Heart left ventricle (tissue), 16 donors: ENCODE measurements around the gene GNAQ. TPM values are rescaled to one million over a fixed set of nuclear protein-coding genes. Genes with fewer than 3 reads are reported as not detected.
"Not testable (repeated sequence)": the region's sequence is repeated elsewhere in the genome, so short reads cannot be mapped to it uniquely, and the experiment has no call there.

Experiments used
- ATAC-seq, 4 donors: fragments of 200-7000 bp; cut with Tn5 transposase; one replicate each; pipeline ENCODE4 v1.9.1; 2020 to 2022; ENCODE audit warnings: moderate library complexity in 4 of 4, mild to moderate bottlenecking in 3 of 4, moderate number of reproducible peaks in 1 of 4
- DNase-seq, 5 donors: peaks; one replicate each; pipeline ENCODE4 v3.0.0-alpha.2; 2020
- H3K27ac ChIP-seq, 12 donors: fragments of 200-600 bp; sonication (generic) in 4 of 12; one replicate each; pipeline versions ENCODE4 v1.5.0 to v1.8.0; 2016 to 2022; ENCODE audit warnings: mild to moderate bottlenecking in 2 of 12
- H3K27me3 ChIP-seq, 9 donors: fragments of 200-600 bp; sonication (generic) in 2 of 9; one replicate each; pipeline versions ENCODE4 v1.5.1 to v1.8.0; 2016 to 2022; ENCODE audit warnings: mild to moderate bottlenecking in 3 of 9
- H3K36me3 ChIP-seq, 9 donors: fragments of 200-600 bp; sonication (generic) in 2 of 9; one replicate each; pipeline versions ENCODE4 v1.5.0 to v1.8.0; 2018 to 2022; ENCODE audit warnings: mild to moderate bottlenecking in 2 of 9
- H3K4me1 ChIP-seq, 12 donors: fragments of 200-600 bp; sonication (generic) in 4 of 12; one replicate each; pipeline versions ENCODE4 v1.5.0 to v1.8.0; 2016 to 2022; ENCODE audit warnings: mild to moderate bottlenecking in 3 of 12
- H3K4me3 ChIP-seq, 12 donors: fragments of 200-600 bp; sonication (generic) in 4 of 12; one replicate each; pipeline versions ENCODE4 v1.5.0 to v1.8.0; 2017 to 2022; ENCODE audit warnings: mild to moderate bottlenecking in 9 of 12, moderate library complexity in 4 of 12
- H3K9me3 ChIP-seq, 12 donors: fragments of 200-600 bp; sonication (generic) in 4 of 12; one replicate each; pipeline versions ENCODE4 v1.5.0 to v1.8.0; 2016 to 2022; ENCODE audit warnings: mild to moderate bottlenecking in 1 of 12
- CTCF ChIP-seq, 12 donors: fragments of 200-600 bp; sonication (generic) in 4 of 12; IDR thresholded peaks; one replicate each; pipeline versions ENCODE4 v1.5.0 to v1.8.0; 2018 to 2022; ENCODE audit warnings: antibody characterized with exemption in 12 of 12, mild to moderate bottlenecking in 5 of 12
- POLR2A ChIP-seq, 2 donors: fragments of 450-650 bp; IDR thresholded peaks; one replicate each; pipeline ENCODE4 v1.6.1; 2017; ENCODE audit warnings: antibody characterized with exemption in 2 of 2, mild to moderate bottlenecking in 2 of 2, moderate library complexity in 2 of 2
- WGBS, 4 donors: extraction: QIAGEN DNeasy Blood & Tissue Kit in 2 of 4; methylation state at CpG; one replicate each; pipeline versions ENCODE4 v1.1.5 to v1.1.7; 2013 to 2018; 5-methylcytosine and 5-hydroxymethylcytosine counted together
- intact Hi-C, 10 donors: fragments of 100-400 bp; cut with DNase I; formaldehyde crosslinking; loops; one replicate each; pipeline versions ENCODE4 v1.11.1 to v1.14.2; 2022
- polyA plus RNA-seq, 2 donors: library from polyadenylated mRNA; stranded (reverse); fragments of 200-250 nt; gene quantifications; one replicate each; pipeline ENCODE4 v1.2.3, GENCODE V29; 2013
- total RNA-seq, 9 donors: library from RNA; depleted of rRNA in 2 of 9; stranded (reverse); fragments of >200 nt in 2 of 9; fragmentation: NEBNext Ultra II Directional in 3 of 9; extraction: Animal tissue kit (Norgen Biotek cat#: 25700) in 3 of 9; gene quantifications; one replicate each; pipeline versions ENCODE4 v1.1.0 to v1.2.4, GENCODE V29; 2016 to 2023
- donor health status: ischemic (EF 13 %, LVEDD 7.1; RV severe dilation, severe dysfunction).
- donor health status: healthy with polysubstance abuse.
- donor health status: DM: no; HTN: yes; CAD: no.
- donor health status: DM: no; HTN: no; CAD: no.
- donor health status: ischemic (EF 25% LVEDD 6.9; RV normal size, moderate dysfunction).
- donor health status: ischemic (EF 25% LVEDD 5.7; RV mildly dilated, moderate dysfunction).
- donor health status: healthy.
- donor health status: DM: yes; HTN: yes; CAD: no.
- donor health status: ischemic (EF 35%, LVEDD 5.7; RV mildly dilated, moderate dysfunction).
- donor health status: nonischemic (EF 11% LVEDD 7.7; RV severe dilation, severe dysfunction).
- donor health status: DM: yes; HTN: yes; CAD: no.
- donor health status: PGD.
- donor health status: ischemic (EF 29% LVEDD 5.4; RV normal size, mild dysfunction).
- donor health status: nonischemic (EF 23%, LVEDD 6.1; RV moderate dilation, normal function).

Gene GNAQ
- total and polyA plus RNA-seq, 11 donors, result 4.8 to 34.1 (median 11.3) TPM

DNA sequence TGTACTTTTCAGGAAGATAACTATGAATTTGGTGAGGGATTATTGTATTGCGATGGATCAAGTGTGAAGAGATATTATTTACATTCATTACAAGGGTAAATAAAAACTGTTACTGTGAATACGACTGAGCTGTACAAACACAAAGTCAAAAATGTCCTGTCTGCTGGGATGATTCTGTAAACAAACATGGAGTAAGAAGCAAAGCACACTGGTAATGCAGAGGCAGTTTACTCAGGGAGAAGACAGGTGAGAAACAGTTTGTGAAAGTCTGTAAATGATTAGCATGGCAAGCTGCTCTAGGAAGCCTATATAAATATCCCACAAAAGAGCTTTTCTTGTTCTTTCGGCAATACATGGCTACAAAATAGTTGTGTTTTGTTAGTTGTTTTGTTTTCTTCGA, 268.0 kb downstream of the GNAQ start:
- Histone ChIP-seq H3K27me3 (no peaks in the 10 kb centered on the region), H3K27ac (no peak overlapping the region), H3K4me1 (peaks cover 0 to 11% (median 0%) of the 10 kb centered on the region in 12 donors), H3K36me3 (no peaks in the 10 kb centered on the region), H3K4me3 (no peak overlapping the region), H3K9me3 (peaks cover 0 to 17% (median 0%) of the 10 kb centered on the region in 12 donors)
- intact Hi-C loops, result loop anchor here in 1 of 10 donors (10.0 kb wide), 1 partner anchor 81 kb away; no protein-coding TSS in a partner anchor
- no peak for DNase-seq
- ATAC-seq, result no peak
- 92 to 98% (median 97%) methylated on average over 4 of the region's 4 CpGs for WGBS, 4 donors
- TF ChIP-seq CTCF (IDR thresholded peaks at IDR 0.05), result no peak
- no peak for TF ChIP-seq POLR2A (IDR thresholded peaks at IDR 0.05)

- intact Hi-C loops, result loop anchor here in 1 of 10 donors (10.0 kb wide), 1 partner anchor 84 kb away; no protein-coding TSS in a partner anchor
- not testable (repeated sequence) for H3K4me3 ChIP-seq, DNase-seq, H3K27me3 ChIP-seq, H3K27ac ChIP-seq, H3K36me3 ChIP-seq, ATAC-seq
- Histone ChIP-seq H3K9me3 (peaks cover 0 to 19% (median 0%) of the 10 kb centered on the region in 12 donors), H3K4me1 (peaks cover 0 to 11% (median 0%) of the 10 kb centered on the region in 12 donors)
- 94 to 97% (median 97%) methylated on average over 9 to 20 of the region's 25 CpGs; no CpG with 5 or more reads in 1 of the 4 donors for WGBS, 4 donors
These were observed 270.7 kb downstream of the GNAQ start for GRCh38 chr9:77760919-77761318.

- TF ChIP-seq POLR2A (IDR thresholded peaks at IDR 0.05) (no peak), CTCF (IDR thresholded peaks at IDR 0.05) (no peak)
- peaks cover 0 to 7% (median 0%) of the 10 kb centered on the region in 12 donors for H3K9me3 ChIP-seq
- intact Hi-C loops, result loop anchor here in 3 of 10 donors (10.0 kb wide), 1 partner anchor 275 kb away; the partner anchor contains the start of gene GNAQ (in 3 of the 3)
- ATAC-seq, result no peak
- DNase-seq, result no peak
- H3K4me3 ChIP-seq, result no peak overlapping the region
- H3K27ac ChIP-seq, result no peak overlapping the region
- WGBS, 4 donors, result 74 to 84% (median 80%) methylated on average over 3 of the region's 3 CpGs
- H3K4me1 ChIP-seq, result no peaks in the 10 kb centered on the region
- no peaks in the 10 kb centered on the region for H3K27me3 ChIP-seq
- H3K36me3 ChIP-seq, result peaks cover 0 to 4% (median 0%) of the 10 kb centered on the region in 9 donors
These were observed 272.2 kb downstream of the GNAQ start for GRCh38 chr9:77759391-77759790.

DNA sequence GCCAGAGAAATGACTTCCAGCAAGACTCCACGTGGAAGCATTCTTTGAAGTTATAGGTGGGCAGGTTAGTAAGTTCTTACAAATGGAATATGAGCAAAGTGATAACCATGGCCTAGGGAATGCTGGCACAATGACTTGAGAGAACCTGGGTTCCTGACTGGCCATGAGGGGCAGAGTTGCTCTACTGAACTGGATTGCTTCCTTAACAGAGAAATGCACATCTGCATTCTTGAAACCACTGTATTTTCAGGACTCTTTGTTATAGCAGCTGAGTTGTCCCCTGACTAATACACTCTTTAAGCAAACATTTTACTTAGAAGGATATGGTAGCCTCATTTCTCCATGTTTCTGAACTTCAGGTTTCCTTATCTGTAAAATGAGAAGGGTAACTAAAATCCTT, 275.2 kb downstream of the GNAQ start:
- 0 to 92% (median 88%) methylated on average over 1 of the region's 1 CpG for WGBS, 4 donors

More for the DNA sequence above, 275.2 kb downstream of the GNAQ start:
- peaks cover 0 to 4% (median 0%) of the 10 kb centered on the region in 9 donors for H3K36me3 ChIP-seq
- no peaks in the 10 kb centered on the region for H3K27me3 ChIP-seq
- peaks cover 0 to 7% (median 0%) of the 10 kb centered on the region in 12 donors for H3K9me3 ChIP-seq
- TF ChIP-seq CTCF (IDR thresholded peaks at IDR 0.05), result no peak
- TF ChIP-seq POLR2A (IDR thresholded peaks at IDR 0.05), result no peak
- no peak overlapping the region for H3K27ac ChIP-seq
- intact Hi-C loops, result loop anchor here in 3 of 10 donors (10.0 kb wide), 1 partner anchor 278 kb away; the partner anchor contains the start of gene GNAQ (in 3 of the 3)
- ATAC-seq (no peak), DNase-seq (no peak)
- no peak overlapping the region for H3K4me3 ChIP-seq
- H3K4me1 ChIP-seq, result peaks cover 0 to 10% (median 5%) of the 10 kb centered on the region in 12 donors
